Keratinocyte (primary cell): ENCODE results near the gene SPG7. TPM values are rescaled to one million over a fixed set of nuclear protein-coding genes. Genes with fewer than 3 reads are reported as not detected.

ENCODE experiments used
- DNase-seq: peaks from one replicate; pipeline ENCODE4 v3.0.0-alpha.2; 2011; ENCODE audit warnings: low read depth, missing footprints, low spot score
- FAIRE-seq: peaks from 2 replicates; lab custom pipeline; 2011; peaks lifted over from hg19 to GRCh38; lab: Jason Lieb, UNC
- H2AFZ ChIP-seq: 2 replicates; pipeline ENCODE4 v1.6.0; 2012; ENCODE audit warnings: low read length, control low read depth, inconsistent platforms; ENCODE audit not compliant: control insufficient read depth
- H3K27ac ChIP-seq: 2 replicates; pipeline ENCODE4 v1.5.1; 2011; ENCODE audit warnings: low read length; ENCODE audit not compliant: control insufficient read depth, insufficient read depth
- H3K27me3 ChIP-seq: 3 replicates; pipeline ENCODE4 v1.6.0; 2011; ENCODE audit warnings: low read length; ENCODE audit not compliant: control insufficient read depth, insufficient read depth; ENCODE audit errors: extremely low read depth
- H3K36me3 ChIP-seq, 2 experiments: 2 replicates in 1 of 2; 3 replicates in 1 of 2; pipeline ENCODE4 v1.5.1; 2011; ENCODE audit warnings: low read length in 2 of 2, mild to moderate bottlenecking in 1 of 2; ENCODE audit not compliant: control insufficient read depth in 2 of 2, insufficient read depth in 2 of 2; ENCODE audit errors: extremely low read depth in 1 of 2
- H3K4me1 ChIP-seq: 3 replicates; pipeline ENCODE4 v1.5.1; 2011; ENCODE audit warnings: low read length; ENCODE audit not compliant: control insufficient read depth, insufficient read depth; ENCODE audit errors: extremely low read depth
- H3K4me2 ChIP-seq: 3 replicates; pipeline ENCODE4 v1.6.0; 2011; ENCODE audit warnings: low read depth, low read length; ENCODE audit not compliant: control insufficient read depth, insufficient read depth; ENCODE audit errors: extremely low read depth
- H3K4me3 ChIP-seq, 3 experiments: fragments of 200-600 bp in 1 of 3; sonication (generic) in 1 of 3; 2 replicates in 2 of 3; 3 replicates in 1 of 3; pipeline ENCODE4 v1.5.1; 2011 to 2016; ENCODE audit warnings: low read length in 3 of 3, mild to moderate bottlenecking in 3 of 3, control low read depth in 2 of 3, inconsistent platforms in 1 of 3, low read depth in 1 of 3, mixed read lengths in 1 of 3, mixed run types in 1 of 3, moderate library complexity in 1 of 3; ENCODE audit not compliant: control insufficient read depth in 2 of 3, insufficient read depth in 2 of 3; ENCODE audit errors: extremely low read depth in 1 of 3
- H3K79me2 ChIP-seq: 2 replicates; pipeline ENCODE4 v1.6.0; 2012; ENCODE audit warnings: low read length; ENCODE audit not compliant: control insufficient read depth, insufficient read depth
- H3K9ac ChIP-seq: 3 replicates; pipeline ENCODE4 v1.6.0; 2011; ENCODE audit warnings: low read length; ENCODE audit not compliant: control insufficient read depth, insufficient read depth; ENCODE audit errors: extremely low read depth
- H3K9me1 ChIP-seq: 3 replicates; pipeline ENCODE4 v1.6.0; 2011; ENCODE audit warnings: low read length; ENCODE audit not compliant: control insufficient read depth, insufficient read depth; ENCODE audit errors: extremely low read depth
- H3K9me3 ChIP-seq: 2 replicates; pipeline ENCODE4 v1.5.1; 2012; ENCODE audit warnings: low read depth, low read length; ENCODE audit not compliant: control insufficient read depth
- H4K20me1 ChIP-seq: 3 replicates; pipeline ENCODE4 v1.6.0; 2011; ENCODE audit warnings: low read length; ENCODE audit not compliant: control insufficient read depth, insufficient read depth; ENCODE audit errors: extremely low read depth
- CTCF ChIP-seq, 3 experiments: IDR thresholded peaks in 1 of 3; conservative IDR thresholded peaks in 1 of 3; optimal IDR thresholded peaks in 1 of 3; 2 replicates in 2 of 3; 3 replicates in 1 of 3; pipeline versions ENCODE3 to v1.5.1; 2011; ENCODE audit warnings: low read length in 3 of 3, mild to moderate bottlenecking in 3 of 3, moderate library complexity in 2 of 3, control low read depth in 1 of 3, inconsistent platforms in 1 of 3; ENCODE audit not compliant: insufficient read depth in 2 of 3; ENCODE audit errors: extremely low read depth in 1 of 3
- EZH2 ChIP-seq: IDR thresholded peaks from one replicate; pipeline ENCODE4 v1.6.1; 2012; ENCODE audit warnings: inconsistent platforms, mild to moderate bottlenecking, low read length, moderate library complexity
- dilution Hi-C: fragments of 300-500 bp; cut with MboI; formaldehyde crosslinking; loops from one replicate; pipeline ENCODE4 v1.7.0; 2020; ENCODE audit warnings: low sequenced_read_pairs; ENCODE audit not compliant: extremely low pct_ligation_motif_present
- polyA plus RNA-seq, 5 experiments: library from polyadenylated mRNA; depleted of rRNA in 3 of 5; stranded (reverse) in 3 of 5; stranded (forward) in 1 of 5; unstranded in 1 of 5; fragments of >200 nt; gene quantifications; 1 replicate in 1 of 5; 2 replicates in 3 of 5; 3 replicates in 1 of 5; pipeline versions ENCODE4 v1.2.1 to v1.2.3, GENCODE V29; 2011 to 2012; ENCODE audit warnings: missing spikeins in 2 of 5, low read depth in 1 of 5, low replicate concordance in 1 of 5

Gene SPG7
- polyA plus RNA-seq, 1 donor (not counting 4 experiments of a cell fraction or from before 2014, with no cell fraction given) = 45.2 TPM

GRCh38 chr16:89571636-89572035, 63.4 kb downstream of the SPG7 start:
- Histone ChIP-seq H2AFZ (no peak overlapping the region), H3K36me3 (no peaks in the 10 kb centered on the region), H4K20me1 (no peaks in the 10 kb centered on the region), H3K9me3 (no peaks in the 10 kb centered on the region), H3K79me2 (no peaks in the 10 kb centered on the region), H3K4me3 (no peak overlapping the region), H3K4me2 (no peak overlapping the region), H3K9ac (no peak overlapping the region), H3K9me1 (no peaks in the 10 kb centered on the region), H3K27ac (no peak overlapping the region), H3K27me3 (peaks cover 26% of the 10 kb centered on the region), H3K4me1 (peaks cover 5% of the 10 kb centered on the region)
- no peak for DNase-seq
- dilution Hi-C loops = no loop called here
- TF ChIP-seq CTCF (optimal IDR thresholded peaks at IDR 0.05 in 1 of 3, IDR thresholded peaks at IDR 0.05 in 1 of 3, conservative IDR thresholded peaks at IDR 0.05 in 1 of 3; ENCODE audit: extremely low read depth in 1 of 3, insufficient read depth in 2 of 3, low read length in 3 of 3) (no peak), EZH2 (no peak)
- FAIRE-seq = no peak

- Histone ChIP-seq H3K79me2 (no peaks in the 10 kb centered on the region), H3K36me3 (no peaks in the 10 kb centered on the region), H3K4me1 (peaks cover 5% of the 10 kb centered on the region), H4K20me1 (no peaks in the 10 kb centered on the region), H3K27me3 (peaks cover 26% of the 10 kb centered on the region), H3K9me1 (no peaks in the 10 kb centered on the region), H3K9me3 (no peaks in the 10 kb centered on the region), H3K9ac (peak overlapping the region; percentile 37), H3K27ac (no peak overlapping the region), H3K4me2 (no peak overlapping the region), H2AFZ (peak overlapping the region; percentile 15), H3K4me3 (no peak overlapping the region)
- dilution Hi-C loops = no loop called here
- no peak for FAIRE-seq
- DNase-seq = no peak
- TF ChIP-seq CTCF (optimal IDR thresholded peaks at IDR 0.05 in 1 of 3, IDR thresholded peaks at IDR 0.05 in 1 of 3, conservative IDR thresholded peaks at IDR 0.05 in 1 of 3; ENCODE audit: extremely low read depth in 1 of 3, insufficient read depth in 2 of 3, low read length in 3 of 3) (no peak), EZH2 (no peak)
Observed at GRCh38 chr16:89572073-89572484, 63.9 kb downstream of the SPG7 start.
